WTC11 (cell line): ENCODE measurements around the gene CTNNA2. TPM values are rescaled to one million over a fixed set of nuclear protein-coding genes. Genes with fewer than 3 reads are reported as not detected.
A peak's percentile ranks its signal among the peaks of the same experiment; 100 is the strongest.

ENCODE experiments used
- ATAC-seq: fragments of 200-7000 bp; cut with Tn5 transposase; 2 replicates; pipeline ENCODE4 v1.10.0; 2021; ENCODE audit warnings: mild to moderate bottlenecking, moderate library complexity
- CTCF ChIA-PET: fragments of 300-600 bp; sonication (Branson Sonifier 250); formaldehyde crosslinking; loops from one replicate; lab custom pipeline; 2021; ENCODE audit warnings: antibody characterized with exemption; lab: Charles Lee
- POLR2A ChIA-PET: fragments of 350-600 bp; sonication (Branson Sonifier 250); formaldehyde crosslinking; loops from one replicate; lab custom pipeline; 2021; ENCODE audit warnings: antibody characterized with exemption; lab: Charles Lee
- DNase-seq: peaks from one replicate; pipeline ENCODE4 v3.0.0; 2021; ENCODE audit warnings: low spot score
- H3K27ac Mint-ChIP-seq: 2 replicates; pipeline ENCODE4 v1.8.0; 2021; ENCODE audit warnings: mixed read lengths
- H3K27me3 Mint-ChIP-seq: 2 replicates; pipeline ENCODE4 v1.8.0; 2021; ENCODE audit warnings: low read depth, mild to moderate bottlenecking, moderate library complexity, mixed read lengths
- H3K36me3 Mint-ChIP-seq: 2 replicates; pipeline ENCODE4 v1.8.0; 2021; ENCODE audit warnings: mixed read lengths
- H3K4me1 Mint-ChIP-seq: 2 replicates; pipeline ENCODE4 v1.8.0; 2022; ENCODE audit warnings: mixed read lengths
- H3K4me3 Mint-ChIP-seq: 2 replicates; pipeline ENCODE4 v1.8.0; 2021; ENCODE audit warnings: mild to moderate bottlenecking, moderate library complexity, mixed read lengths
- H3K9me3 Mint-ChIP-seq: 2 replicates; pipeline ENCODE4 v1.8.0; 2021; ENCODE audit warnings: mixed read lengths
- ATF6 ChIP-seq: sonication (generic); formaldehyde crosslinking; IDR thresholded peaks from 2 replicates; pipeline ENCODE4 v1.8.1; 2023; ENCODE audit warnings: mild to moderate bottlenecking, missing genetic modification reagents
- CTCF ChIP-seq: fragments of 200-600 bp; IDR thresholded peaks from 2 replicates; pipeline ENCODE4 v1.8.0; 2022; ENCODE audit warnings: antibody characterized with exemption
- E2F1 ChIP-seq: sonication (generic); formaldehyde crosslinking; IDR thresholded peaks from 2 replicates; pipeline ENCODE4 v1.8.0; 2022; ENCODE audit warnings: mild to moderate bottlenecking, missing genetic modification reagents
- EMX1 ChIP-seq: fragments of 250-450 bp; sonication (Bioruptor Pico); IDR thresholded peaks from 2 replicates; pipeline ENCODE4 v1.8.0; 2021; ENCODE audit warnings: mild to moderate bottlenecking
- MYBL2 ChIP-seq: sonication (generic); formaldehyde crosslinking; IDR thresholded peaks from 2 replicates; pipeline ENCODE4 v1.8.1; 2023; ENCODE audit warnings: mild to moderate bottlenecking, moderate library complexity, missing genetic modification reagents
- PRDM15 ChIP-seq: sonication (generic); formaldehyde crosslinking; IDR thresholded peaks from 2 replicates; pipeline ENCODE4 v1.8.0; 2022; ENCODE audit warnings: missing genetic modification reagents
- PRRX2 ChIP-seq: fragments of 250-450 bp; sonication (Bioruptor Pico); IDR thresholded peaks from 2 replicates; pipeline ENCODE4 v1.8.0; 2021; ENCODE audit warnings: mild to moderate bottlenecking
- STAT6 ChIP-seq: sonication (generic); formaldehyde crosslinking; conservative IDR thresholded peaks from 2 replicates; pipeline ENCODE4 v1.8.1; 2023; ENCODE audit warnings: mild to moderate bottlenecking, low read depth, missing genetic modification reagents, moderate library complexity
- ZBTB21 ChIP-seq: sonication (generic); formaldehyde crosslinking; IDR thresholded peaks from 2 replicates; pipeline ENCODE4 v1.8.1; 2023; ENCODE audit warnings: mild to moderate bottlenecking, missing genetic modification reagents, borderline replicate concordance
- ZNF317 ChIP-seq: sonication (generic); formaldehyde crosslinking; IDR thresholded peaks from 2 replicates; pipeline ENCODE4 v1.8.1; 2023; ENCODE audit warnings: low read depth, mild to moderate bottlenecking, moderate library complexity, missing genetic modification reagents, borderline replicate concordance
- total RNA-seq: library from RNA; stranded (reverse); gene quantifications from 3 replicates; pipeline ENCODE4 v1.2.3, GENCODE V29; 2021

The CTNNA2 gene
- total RNA-seq, 1 experiment from 2014 or later = 3.8 TPM

GRCh38 chr2:80496775-80497174, 983.9 kb downstream of the CTNNA2 start (continued):
- TF ChIP-seq STAT6 (no peak), MYBL2 (CRISPR knock-in tag) (no peak), ZNF317 (CRISPR knock-in tag) (no peak)

GRCh38 chr2:80499095-80499494, 986.2 kb downstream of the CTNNA2 start:
- peak; percentile 17 for DNase-seq
- H3K9me3 Mint-ChIP-seq = no peaks in the 10 kb centered on the region
- no peak for TF ChIP-seq EMX1 (CRISPR knock-in tag)
- no peak overlapping the region for H3K27ac Mint-ChIP-seq
- peaks cover 3% of the 10 kb centered on the region; the same call in 1 of the 2 replicates for H3K4me1 Mint-ChIP-seq
- no peak overlapping the region for H3K4me3 Mint-ChIP-seq
- no peak for ATAC-seq
- H3K27me3 Mint-ChIP-seq = no peaks in the 10 kb centered on the region
- ChIA-PET POLR2A (no interaction called here), CTCF (interaction anchor here (0.6 to 4.1 kb wide), 8 partner anchors 11 to 260 kb away, joined by 3 to 31 read pairs (median 4); no protein-coding TSS in a partner anchor)
- H3K36me3 Mint-ChIP-seq = no peaks in the 10 kb centered on the region

GRCh38 chr2:80501874-80502624, 989.2 kb downstream of the CTNNA2 start:
- Mint-ChIP-seq H3K4me1 (peaks cover 3% of the 10 kb centered on the region; the same call in 1 of the 2 replicates), H3K27ac (no peak overlapping the region), H3K36me3 (no peaks in the 10 kb centered on the region), H3K4me3 (no peak overlapping the region), H3K9me3 (no peaks in the 10 kb centered on the region), H3K27me3 (no peaks in the 10 kb centered on the region)
- TF ChIP-seq PRDM15 (CRISPR knock-in tag) (peak; percentile 81), ZBTB21 (CRISPR knock-in tag) (no peak), PRRX2 (CRISPR knock-in tag) (no peak), E2F1 (CRISPR knock-in tag) (no peak), CTCF (no peak), ATF6 (CRISPR knock-in tag) (no peak)
- ChIA-PET POLR2A (no interaction called here), CTCF (no interaction called here)
- ATAC-seq (no peak), DNase-seq (no peak)
